K562 (cell line): ENCODE data around the gene PTCH2. TPM values are rescaled to one million over a fixed set of nuclear protein-coding genes. Genes with fewer than 3 reads are reported as not detected.
A peak's percentile ranks its signal among the peaks of the same experiment; 100 is the strongest.

Experiments
- ARID2 ChIP-seq: fragments of 450-650 bp; IDR thresholded peaks from 2 replicates; pipeline ENCODE4 v1.6.1; 2017; ENCODE audit warnings: antibody characterized with exemption, mild to moderate bottlenecking
- ATF7 ChIP-seq: fragments of 450-650 bp; IDR thresholded peaks from 2 replicates; pipeline ENCODE4 v1.7.1; 2014; ENCODE audit warnings: mild to moderate bottlenecking, moderate library complexity
- CTBP1 ChIP-seq: fragments of 450-650 bp; IDR thresholded peaks from 2 replicates; pipeline ENCODE4 v1.6.1; 2016; ENCODE audit warnings: borderline replicate concordance
- EGR1 ChIP-seq: fragments of 450-650 bp; conservative IDR thresholded peaks from 2 replicates; pipeline ENCODE4 v1.6.1; 2017; ENCODE audit warnings: mild to moderate bottlenecking
- FUS ChIP-seq: fragments of 200-400 bp; formaldehyde crosslinking; optimal IDR thresholded peaks from 2 replicates; pipeline ENCODE3; 2017; ENCODE audit warnings: low read depth, low read length
- HDAC1 ChIP-seq, 2 experiments: fragments of 450-650 bp; IDR thresholded peaks; 2 replicates each; pipeline ENCODE4 v1.6.1; 2016 to 2017; ENCODE audit warnings: inconsistent platforms in 1 of 2, mild to moderate bottlenecking in 1 of 2, moderate library complexity in 1 of 2
- NRF1 ChIP-seq, 2 experiments: fragments of 450-650 bp; IDR thresholded peaks in 1 of 2; conservative IDR thresholded peaks in 1 of 2; 2 replicates each; pipeline ENCODE4 v1.6.1; 2014; ENCODE audit warnings: mild to moderate bottlenecking in 2 of 2
- PHF8 ChIP-seq: fragments of 200-600 bp; sonication (generic); IDR thresholded peaks from 2 replicates; pipeline ENCODE4 v1.6.1; 2012; ENCODE audit warnings: mixed run types, mild to moderate bottlenecking, inconsistent platforms, low read length, moderate library complexity, borderline replicate concordance
- POLR2G ChIP-seq: fragments of 200-400 bp; formaldehyde crosslinking; IDR thresholded peaks from 2 replicates; pipeline ENCODE4 v1.6.1; 2017; ENCODE audit warnings: low read depth, mild to moderate bottlenecking, antibody characterized with exemption, low read length, moderate library complexity
- RBM25 ChIP-seq: fragments of 200-400 bp; formaldehyde crosslinking; IDR thresholded peaks from 2 replicates; pipeline ENCODE4 v1.6.1; 2018; ENCODE audit warnings: low read length, low read depth, moderate library complexity; ENCODE audit not compliant: severe bottlenecking
- SMARCC2 ChIP-seq: fragments of 450-650 bp; IDR thresholded peaks from 2 replicates; pipeline ENCODE4 v1.6.1; 2017; ENCODE audit warnings: antibody characterized with exemption, moderate library complexity, mild to moderate bottlenecking, low read depth
- SMC3 ChIP-seq: conservative IDR thresholded peaks from 2 replicates; pipeline ENCODE4 v1.6.1; 2011; ENCODE audit warnings: low read depth, low read length, improper control_type of control experiment; ENCODE audit not compliant: insufficient read depth
- SRSF7 ChIP-seq: fragments of 200-400 bp; formaldehyde crosslinking; optimal IDR thresholded peaks from 2 replicates; pipeline ENCODE3; 2017; ENCODE audit warnings: mild to moderate bottlenecking, low read depth, low read length
- SUPT5H ChIP-seq: fragments of 450-650 bp; IDR thresholded peaks from 2 replicates; pipeline ENCODE4 v1.6.1; 2016
- YY1 ChIP-seq, 3 experiments: IDR thresholded peaks; 2 replicates each; pipeline ENCODE4 v1.6.1; 2011; ENCODE audit warnings: low read length in 2 of 3, mild to moderate bottlenecking in 2 of 3, moderate library complexity in 2 of 3, borderline replicate concordance in 1 of 3, control low read depth in 1 of 3, low read depth in 1 of 3; ENCODE audit not compliant: insufficient read depth in 3 of 3, insufficient replicate concordance in 2 of 3, control insufficient read depth in 1 of 3, insufficient read length in 1 of 3; ENCODE audit errors: extremely low read depth in 1 of 3
- ZBTB17 ChIP-seq: fragments of 450-650 bp; formaldehyde crosslinking; IDR thresholded peaks from 2 replicates; pipeline ENCODE4 v1.4.0; 2020; ENCODE audit warnings: mild to moderate bottlenecking
- ZBTB7A ChIP-seq: IDR thresholded peaks from 2 replicates; pipeline ENCODE4 v1.6.1; 2011; ENCODE audit warnings: low read depth, mild to moderate bottlenecking, low read length, moderate library complexity, borderline replicate concordance; ENCODE audit not compliant: control insufficient read depth
- ZFX ChIP-seq: sonication (generic); formaldehyde crosslinking; IDR thresholded peaks from 2 replicates; pipeline ENCODE4 v1.8.0; 2022; ENCODE audit warnings: mild to moderate bottlenecking, missing genetic modification reagents, moderate library complexity
- ZNF12 ChIP-seq: sonication (generic); formaldehyde crosslinking; IDR thresholded peaks from 2 replicates; pipeline ENCODE4 v1.4.0; 2020; ENCODE audit warnings: mild to moderate bottlenecking, missing genetic modification reagents
- ZNF830 ChIP-seq: fragments of 250-450 bp; sonication (Bioruptor Pico); IDR thresholded peaks from 2 replicates; pipeline ENCODE4 v1.5.0; 2021; ENCODE audit warnings: mild to moderate bottlenecking
- polyA plus RNA-seq, 8 experiments: library from polyadenylated mRNA; depleted of rRNA in 4 of 8; stranded (reverse) in 5 of 8; unstranded in 3 of 8; fragments of >200 nt; fragmentation: Nextera tagmentation in 2 of 8; fragmentation: Illumina TruSeq in 1 of 8; extraction: Ambion mirVana in 2 of 8; extraction: Trizol in 1 of 8; gene quantifications; 2 replicates each; pipeline versions ENCODE4 v1.2.1 to v1.2.3, GENCODE V29; 2011 to 2014; ENCODE audit warnings: inconsistent platforms in 1 of 8, missing spikeins in 1 of 8
- total RNA-seq, 7 experiments: library from RNA; depleted of rRNA in 6 of 7; stranded (reverse); fragments of >200 nt in 6 of 7; fragmentation: Illumina TruSeq in 2 of 7; extraction: Trizol in 2 of 7; gene quantifications; 2 replicates each; pipeline versions ENCODE4 v1.2.1 to v1.2.3, GENCODE V29; 2011 to 2021; ENCODE audit warnings: low replicate concordance in 1 of 7
- TF ChIP-seq, protein P1 (sequence below): fragments of 450-650 bp; IDR thresholded peaks from 2 replicates; pipeline ENCODE4 v1.6.1; 2016
- TF ChIP-seq, protein P2 (sequence below): fragments of 250-450 bp; sonication (Bioruptor Pico); IDR thresholded peaks from 2 replicates; pipeline ENCODE4 v1.5.0; 2021
- TF ChIP-seq, protein P3 (sequence below): fragments of 200-800 bp; sonication (Bioruptor generic); IDR thresholded peaks from 2 replicates; pipeline ENCODE4 v1.6.1; 2017; ENCODE audit warnings: missing genetic modification characterization, missing compliant biosample characterization
- TF ChIP-seq, protein P4 (sequence below): fragments of 450-650 bp; conservative IDR thresholded peaks from 2 replicates; pipeline ENCODE4 v1.6.1; 2016; ENCODE audit warnings: missing genetic modification characterization, low read depth, mild to moderate bottlenecking, missing compliant biosample characterization, moderate library complexity

Gene PTCH2
- total and polyA plus RNA-seq, 9 of the 15 experiments (the other 6 are each of a cell fraction or from before 2014, with no cell fraction given): 0.15 to 27.3 (median 0.48) TPM; not detected in 1

DNA sequence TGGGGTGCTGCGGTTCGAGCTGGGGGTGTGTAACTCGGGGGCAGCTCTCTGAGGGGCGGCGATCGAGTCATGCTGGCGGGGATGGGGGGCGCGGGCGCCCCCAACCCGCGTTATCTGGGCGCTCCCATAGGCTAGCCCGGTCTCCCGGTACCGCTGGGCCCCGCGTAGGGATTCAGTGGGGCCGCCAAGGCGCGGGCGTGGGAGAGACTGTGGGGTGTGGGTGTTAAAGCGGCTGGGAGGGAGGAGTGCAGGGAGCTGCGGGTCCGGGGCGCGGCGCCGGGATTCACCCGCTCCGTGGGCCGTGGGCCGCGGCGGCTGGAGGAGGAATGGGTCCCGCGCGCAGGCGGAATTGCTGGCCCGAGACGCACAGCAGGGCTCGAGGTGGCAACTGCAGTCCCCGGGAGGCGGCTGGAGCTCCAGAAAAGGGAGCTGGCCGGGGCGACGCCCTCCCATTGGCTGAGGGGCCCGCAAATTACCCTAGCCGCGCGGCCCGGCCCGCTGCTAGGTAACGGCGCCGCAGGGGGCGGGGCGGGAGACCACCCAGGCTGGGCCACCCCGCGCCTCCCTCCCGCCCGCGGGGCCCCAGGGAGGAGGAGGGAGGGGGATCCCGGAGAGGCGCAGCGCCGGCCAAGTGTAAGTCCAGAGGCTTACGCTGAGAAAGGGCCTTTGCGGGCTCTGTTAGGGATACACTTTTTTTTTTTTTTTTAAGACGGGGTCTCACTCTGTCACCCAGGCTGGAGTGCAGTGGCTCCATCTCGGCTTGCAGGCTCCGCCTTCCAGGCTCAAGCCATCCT is at the start of gene PTCH2 (continued):
- TF ChIP-seq SUPT5H (peak; percentile 39; the same call in 1 of the 2 replicates), SMARCC2 (0 out of 2 replicates have a peak, but pooled peaks have one; percentile 32), ZBTB17 (CRISPR knock-in tag) (0 out of 2 replicates have a peak, but pooled peaks have one; percentile 42), ZFX (CRISPR knock-in tag) (peak; percentile 86), ATF7 (peak; percentile 39), ZNF12 (CRISPR knock-in tag) (peak; percentile 73), ZNF830 (CRISPR knock-in tag) (no peak), YY1 (IDR thresholded peaks at IDR 0.05; ENCODE audit: borderline replicate concordance in 1 of 3, control insufficient read depth in 1 of 3, extremely low read depth in 1 of 3, insufficient read depth in 3 of 3, insufficient read length in 1 of 3, insufficient replicate concordance in 2 of 3, low read depth in 1 of 3, low read length in 2 of 3) (peak in 1 of 3 experiments; percentile 11), SMC3 (no peak), RBM25 (peak; percentile 46), HDAC1 (IDR thresholded peaks at IDR 0.05) (peak in 1 of 2 experiments; percentile 70; a peak in 2 of 4 replicates), PHF8 (peak; percentile 49; the same call in 1 of the 2 replicates), EGR1 (peak; percentile 82), NRF1 (conservative IDR thresholded peaks at IDR 0.05 in 1 of 2, IDR thresholded peaks at IDR 0.05 in 1 of 2) (peak; percentile 69 to 75), SRSF7 (peak; percentile 43), CTBP1 (peak; percentile 36; the same call in 1 of the 2 replicates), ARID2 (no peak), POLR2G (peak; percentile 86), ZBTB7A (peak; percentile 70), FUS (peak; percentile 29)
- TF ChIP-seq, protein P1, sequence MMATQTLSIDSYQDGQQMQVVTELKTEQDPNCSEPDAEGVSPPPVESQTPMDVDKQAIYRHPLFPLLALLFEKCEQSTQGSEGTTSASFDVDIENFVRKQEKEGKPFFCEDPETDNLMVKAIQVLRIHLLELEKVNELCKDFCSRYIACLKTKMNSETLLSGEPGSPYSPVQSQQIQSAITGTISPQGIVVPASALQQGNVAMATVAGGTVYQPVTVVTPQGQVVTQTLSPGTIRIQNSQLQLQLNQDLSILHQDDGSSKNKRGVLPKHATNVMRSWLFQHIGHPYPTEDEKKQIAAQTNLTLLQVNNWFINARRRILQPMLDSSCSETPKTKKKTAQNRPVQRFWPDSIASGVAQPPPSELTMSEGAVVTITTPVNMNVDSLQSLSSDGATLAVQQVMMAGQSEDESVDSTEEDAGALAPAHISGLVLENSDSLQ: peak; percentile 84
- TF ChIP-seq, protein P2, sequence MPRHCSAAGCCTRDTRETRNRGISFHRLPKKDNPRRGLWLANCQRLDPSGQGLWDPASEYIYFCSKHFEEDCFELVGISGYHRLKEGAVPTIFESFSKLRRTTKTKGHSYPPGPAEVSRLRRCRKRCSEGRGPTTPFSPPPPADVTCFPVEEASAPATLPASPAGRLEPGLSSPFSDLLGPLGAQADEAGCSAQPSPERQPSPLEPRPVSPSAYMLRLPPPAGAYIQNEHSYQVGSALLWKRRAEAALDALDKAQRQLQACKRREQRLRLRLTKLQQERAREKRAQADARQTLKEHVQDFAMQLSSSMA: 0 out of 2 replicates have a peak, but pooled peaks have one; percentile 41
- TF ChIP-seq, protein P3, sequence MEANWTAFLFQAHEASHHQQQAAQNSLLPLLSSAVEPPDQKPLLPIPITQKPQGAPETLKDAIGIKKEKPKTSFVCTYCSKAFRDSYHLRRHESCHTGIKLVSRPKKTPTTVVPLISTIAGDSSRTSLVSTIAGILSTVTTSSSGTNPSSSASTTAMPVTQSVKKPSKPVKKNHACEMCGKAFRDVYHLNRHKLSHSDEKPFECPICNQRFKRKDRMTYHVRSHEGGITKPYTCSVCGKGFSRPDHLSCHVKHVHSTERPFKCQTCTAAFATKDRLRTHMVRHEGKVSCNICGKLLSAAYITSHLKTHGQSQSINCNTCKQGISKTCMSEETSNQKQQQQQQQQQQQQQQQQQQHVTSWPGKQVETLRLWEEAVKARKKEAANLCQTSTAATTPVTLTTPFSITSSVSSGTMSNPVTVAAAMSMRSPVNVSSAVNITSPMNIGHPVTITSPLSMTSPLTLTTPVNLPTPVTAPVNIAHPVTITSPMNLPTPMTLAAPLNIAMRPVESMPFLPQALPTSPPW (CRISPR knock-in tag): peak; percentile 69
- TF ChIP-seq, protein P4, sequence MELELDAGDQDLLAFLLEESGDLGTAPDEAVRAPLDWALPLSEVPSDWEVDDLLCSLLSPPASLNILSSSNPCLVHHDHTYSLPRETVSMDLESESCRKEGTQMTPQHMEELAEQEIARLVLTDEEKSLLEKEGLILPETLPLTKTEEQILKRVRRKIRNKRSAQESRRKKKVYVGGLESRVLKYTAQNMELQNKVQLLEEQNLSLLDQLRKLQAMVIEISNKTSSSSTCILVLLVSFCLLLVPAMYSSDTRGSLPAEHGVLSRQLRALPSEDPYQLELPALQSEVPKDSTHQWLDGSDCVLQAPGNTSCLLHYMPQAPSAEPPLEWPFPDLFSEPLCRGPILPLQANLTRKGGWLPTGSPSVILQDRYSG (tag): no peak
